Trophoblast cell (in vitro differentiated cells and primary cell): ENCODE data around the gene PNPLA7.

Source experiments
- DNase-seq, 2 donors: peaks; one replicate each; pipeline ENCODE4 v3.0.0-alpha.2; 2016
- H2AFZ ChIP-seq: 2 replicates; pipeline ENCODE4 v1.6.1; 2013; ENCODE audit warnings: low read length, moderate library complexity, mild to moderate bottlenecking; ENCODE audit not compliant: insufficient read depth, poor library complexity
- H2AK5ac ChIP-seq: 2 replicates; pipeline ENCODE4 v1.6.1; 2013; ENCODE audit warnings: mild to moderate bottlenecking, low read length
- H2BK120ac ChIP-seq: 2 replicates; pipeline ENCODE4 v1.6.1; 2013; ENCODE audit warnings: low read length, mild to moderate bottlenecking, moderate library complexity; ENCODE audit not compliant: insufficient read depth, poor library complexity
- H2BK12ac ChIP-seq: 2 replicates; pipeline ENCODE4 v1.6.1; 2013; ENCODE audit warnings: mild to moderate bottlenecking, low read length, moderate library complexity
- H2BK5ac ChIP-seq: 2 replicates; pipeline ENCODE4 v1.6.1; 2013; ENCODE audit warnings: low read length, low read depth, moderate library complexity, mild to moderate bottlenecking; ENCODE audit not compliant: poor library complexity
- H3K14ac ChIP-seq: 2 replicates; pipeline ENCODE4 v1.6.1; 2013; ENCODE audit warnings: mild to moderate bottlenecking, low read length
- H3K18ac ChIP-seq: 2 replicates; pipeline ENCODE4 v1.6.1; 2013; ENCODE audit warnings: mild to moderate bottlenecking, low read length
- H3K23ac ChIP-seq: 2 replicates; pipeline ENCODE4 v1.6.1; 2013; ENCODE audit warnings: low read length
- H3K27ac ChIP-seq: 2 replicates; pipeline ENCODE4 v1.5.1; 2013; ENCODE audit warnings: low read depth, mild to moderate bottlenecking, inconsistent platforms, low read length, moderate library complexity
- H3K27me3 ChIP-seq: 2 replicates; pipeline ENCODE4 v1.6.1; 2013; ENCODE audit warnings: inconsistent platforms, mild to moderate bottlenecking, low read length, moderate library complexity; ENCODE audit not compliant: insufficient read depth
- H3K36me3 ChIP-seq, 2 experiments: 1 replicate in 1 of 2; 2 replicates in 1 of 2; pipeline ENCODE4 v1.6.1; 2013; ENCODE audit warnings: low read length in 2 of 2, mild to moderate bottlenecking in 2 of 2, moderate library complexity in 1 of 2; ENCODE audit not compliant: insufficient read depth in 2 of 2, control insufficient read depth in 1 of 2
- H3K4ac ChIP-seq: 2 replicates; pipeline ENCODE4 v1.6.1; 2013; ENCODE audit warnings: low read depth, mild to moderate bottlenecking, low read length, moderate library complexity
- H3K4me1 ChIP-seq, 2 experiments: 1 replicate in 1 of 2; 2 replicates in 1 of 2; pipeline ENCODE4 v1.6.1; 2013; ENCODE audit warnings: low read length in 2 of 2, mild to moderate bottlenecking in 2 of 2, moderate library complexity in 1 of 2; ENCODE audit not compliant: insufficient read depth in 2 of 2, control insufficient read depth in 1 of 2
- H3K4me2 ChIP-seq: 2 replicates; pipeline ENCODE4 v1.6.1; 2013; ENCODE audit warnings: inconsistent platforms, mild to moderate bottlenecking, low read length, moderate library complexity
- H3K4me3 ChIP-seq: 2 replicates; pipeline ENCODE4 v1.5.1; 2013; ENCODE audit warnings: mild to moderate bottlenecking, low read depth, low read length, inconsistent platforms
- H3K79me1 ChIP-seq: one replicate; pipeline ENCODE4 v1.6.1; 2013; ENCODE audit warnings: low read length
- H3K79me2 ChIP-seq: 2 replicates; pipeline ENCODE4 v1.6.1; 2013; ENCODE audit warnings: low read length, mild to moderate bottlenecking; ENCODE audit not compliant: control insufficient read depth, insufficient read depth, poor library complexity
- H3K9ac ChIP-seq: 2 replicates; pipeline ENCODE4 v1.6.1; 2013; ENCODE audit warnings: mild to moderate bottlenecking, low read length
- H3K9me3 ChIP-seq: 2 replicates; pipeline ENCODE4 v1.6.1; 2013; ENCODE audit warnings: low read depth, mild to moderate bottlenecking, control low read depth, inconsistent platforms, low read length; ENCODE audit not compliant: insufficient read depth
- H4K12ac ChIP-seq: 2 replicates; pipeline ENCODE4 v1.6.1; 2013; ENCODE audit warnings: low read depth, mild to moderate bottlenecking, low read length, moderate library complexity
- H4K8ac ChIP-seq: 2 replicates; pipeline ENCODE4 v1.6.1; 2013; ENCODE audit warnings: low read depth, mild to moderate bottlenecking, low read length, moderate library complexity
- H4K91ac ChIP-seq: one replicate; pipeline ENCODE4 v1.6.1; 2013; ENCODE audit warnings: low read depth, mild to moderate bottlenecking, low read length, moderate library complexity
- WGBS: extraction: QIAGEN DNeasy Blood & Tissue Kit; methylation state at CpG from one replicate; pipeline ENCODE4 v1.1.7; 2013; ENCODE audit warnings: missing lambda C conversion rate; ENCODE audit not compliant: insufficient read length, insufficient coverage; ENCODE audit errors: extremely low coverage; 5-methylcytosine and 5-hydroxymethylcytosine counted together

PNPLA7 gene

DNA sequence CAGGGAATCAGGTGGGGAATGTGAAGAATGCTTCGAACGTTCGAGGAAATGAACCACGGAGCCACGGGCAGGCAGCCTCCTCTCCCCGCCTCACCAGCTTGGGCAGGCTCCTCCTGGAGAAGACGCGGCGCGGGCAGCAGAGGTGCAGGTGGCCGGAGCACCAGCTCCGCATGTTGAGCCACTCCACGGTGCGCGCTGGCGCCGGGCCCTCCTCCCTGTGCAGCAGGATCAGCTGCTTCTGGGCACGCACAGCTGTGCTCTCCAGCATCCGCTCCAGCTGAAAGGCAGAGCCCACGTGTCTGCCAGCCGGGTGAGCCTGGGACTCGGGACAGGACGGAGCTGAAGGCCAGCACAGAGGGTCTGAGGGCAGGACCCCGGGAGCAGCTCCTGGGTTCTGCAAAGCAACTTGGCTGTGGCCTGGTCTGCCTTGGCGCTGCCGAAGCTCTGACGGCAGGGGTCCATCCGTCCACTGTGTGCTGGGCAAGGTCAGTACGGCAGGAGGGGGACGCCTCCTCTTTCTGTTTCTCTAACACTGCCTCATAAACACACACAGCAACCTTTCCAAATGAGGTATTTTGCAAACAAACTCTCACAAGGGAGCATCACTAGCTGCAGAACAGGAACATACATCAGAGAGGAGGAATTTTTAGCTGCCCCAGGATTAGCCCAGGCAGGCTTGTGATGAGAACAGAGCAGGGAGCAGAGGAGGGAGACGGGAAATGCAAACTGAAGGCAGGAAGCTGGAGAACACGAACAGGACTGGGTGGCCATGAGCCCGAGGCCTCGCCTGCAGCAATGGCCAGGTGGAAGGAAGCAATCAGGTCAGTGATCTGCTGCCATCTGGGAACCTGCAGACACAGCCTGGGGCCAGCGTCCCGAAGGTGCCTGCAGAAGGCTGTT, 71.0 kb downstream of the PNPLA7 start:
- WGBS: no CpG with 5 or more reads among the region's 36 CpGs
- Histone ChIP-seq H3K18ac (no peak overlapping the region), H3K23ac (no peak overlapping the region), H2BK12ac (no peak overlapping the region), H3K79me1 (no peaks in the 10 kb centered on the region), H3K36me3 (no peaks in the 10 kb centered on the region), H4K91ac (no peak overlapping the region), H2BK120ac (no peak overlapping the region), H3K14ac (no peak overlapping the region), H3K79me2 (no peaks in the 10 kb centered on the region), H3K4me3 (no peak overlapping the region), H3K9me3 (peaks cover 4% of the 10 kb centered on the region), H3K27ac (no peak overlapping the region), H3K4me1 (peaks cover 16 to 18% of the 10 kb centered on the region in 2 experiments), H2BK5ac (no peak overlapping the region), H3K4me2 (no peak overlapping the region), H3K9ac (no peak overlapping the region), H2AK5ac (no peak overlapping the region), H3K4ac (no peak overlapping the region), H2AFZ (no peak overlapping the region), H4K12ac (no peak overlapping the region), H4K8ac (no peak overlapping the region), H3K27me3 (peaks cover 2% of the 10 kb centered on the region)
- DNase-seq: peak; percentile 95 to 97

DNA sequence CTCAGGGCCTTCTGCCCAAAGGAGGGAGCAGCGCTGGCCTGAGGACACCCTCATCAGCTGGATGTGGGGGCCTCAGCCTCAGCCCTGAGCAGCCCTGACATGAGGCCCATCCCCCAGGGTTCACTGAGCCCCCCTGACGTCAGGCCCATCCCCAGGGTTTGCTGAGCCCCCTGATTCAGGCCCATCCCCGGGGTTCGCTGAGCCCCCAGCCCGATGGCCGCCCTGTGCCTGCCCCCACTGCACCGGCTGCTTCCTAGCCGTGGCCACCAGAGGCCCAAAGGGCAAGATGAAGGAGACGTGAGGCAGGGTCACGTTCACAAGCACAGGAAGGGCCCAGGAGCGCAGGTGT, 71.6 kb downstream of the PNPLA7 start:
- WGBS: no CpG with 5 or more reads among the region's 11 CpGs
- Histone ChIP-seq H3K79me2 (no peaks in the 10 kb centered on the region), H2BK12ac (no peak overlapping the region)

DNA sequence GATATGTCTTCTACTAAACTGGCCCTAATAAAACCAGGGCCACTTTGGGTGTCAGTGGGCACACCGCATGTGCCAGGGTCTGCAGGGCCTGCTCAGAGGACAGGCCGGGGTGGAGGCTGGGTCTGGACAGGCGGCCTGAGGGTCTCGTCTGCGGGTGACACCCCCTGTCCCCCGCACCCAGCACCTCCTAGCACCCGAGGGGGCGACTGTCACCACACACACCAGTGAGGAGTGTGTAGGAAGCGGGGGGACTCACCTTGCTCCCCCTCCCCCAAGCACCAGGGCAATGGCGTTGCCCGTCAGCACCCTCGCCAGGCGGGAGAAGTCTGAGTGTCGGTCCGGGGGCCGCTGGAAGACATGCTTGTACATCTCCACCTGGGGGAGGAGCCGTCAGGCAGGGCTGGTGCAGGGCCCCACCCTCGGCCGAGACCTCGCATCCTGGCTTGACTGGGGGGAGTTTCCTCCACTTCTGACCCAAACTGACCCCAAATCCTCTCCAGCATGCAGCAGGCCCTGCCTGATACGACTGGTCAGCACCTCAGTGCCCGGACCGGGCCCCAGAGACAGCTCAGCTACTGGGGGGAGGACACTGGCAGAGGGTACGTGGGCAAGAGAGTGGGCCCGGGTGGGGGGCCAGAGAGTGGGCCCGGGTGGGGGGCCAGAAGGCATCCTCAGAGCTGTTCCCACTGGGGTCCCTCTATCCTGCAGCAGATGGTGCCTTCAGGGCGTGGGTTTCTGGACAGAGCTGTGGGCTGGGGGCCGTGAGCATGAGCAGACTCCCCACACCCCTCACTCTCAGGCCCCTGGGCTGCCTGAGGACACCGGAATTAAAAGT, 72.2 kb downstream of the PNPLA7 start:
- no peak overlapping the region for H4K91ac ChIP-seq
- WGBS: no CpG with 5 or more reads among the region's 29 CpGs
- H3K23ac ChIP-seq: no peak overlapping the region
- no peak overlapping the region for H3K18ac ChIP-seq
- no peak overlapping the region for H3K27ac ChIP-seq
- H2AFZ ChIP-seq: no peak overlapping the region
- H2BK120ac ChIP-seq: no peak overlapping the region
- H3K4me2 ChIP-seq: no peak overlapping the region
- no peak overlapping the region for H3K4ac ChIP-seq
- H3K4me1 ChIP-seq: peaks cover 16 to 18% of the 10 kb centered on the region in 2 experiments
- no peak overlapping the region for H2BK5ac ChIP-seq
- no peak overlapping the region for H3K9ac ChIP-seq
- no peaks in the 10 kb centered on the region for H3K79me1 ChIP-seq
- H2AK5ac ChIP-seq: no peak overlapping the region
- H3K4me3 ChIP-seq: no peak overlapping the region
- no peaks in the 10 kb centered on the region for H3K36me3 ChIP-seq
- H3K14ac ChIP-seq: no peak overlapping the region
- no peak for DNase-seq
- no peaks in the 10 kb centered on the region for H3K79me2 ChIP-seq
- H3K9me3 ChIP-seq: peaks cover 9% of the 10 kb centered on the region
- H2BK12ac ChIP-seq: no peak overlapping the region
- H4K8ac ChIP-seq: no peak overlapping the region
- no peak overlapping the region for H4K12ac ChIP-seq
- H3K27me3 ChIP-seq: peaks cover 2% of the 10 kb centered on the region

More for the DNA sequence above, 71.6 kb downstream of the PNPLA7 start:
- Histone ChIP-seq H2AK5ac (no peak overlapping the region), H3K9ac (no peak overlapping the region), H4K91ac (no peak overlapping the region), H2BK120ac (no peak overlapping the region), H3K79me1 (no peaks in the 10 kb centered on the region), H3K27me3 (peaks cover 2% of the 10 kb centered on the region), H2BK5ac (no peak overlapping the region), H3K9me3 (peaks cover 8% of the 10 kb centered on the region), H3K23ac (no peak overlapping the region), H3K4me3 (no peak overlapping the region), H3K4me2 (no peak overlapping the region), H4K12ac (no peak overlapping the region), H3K18ac (no peak overlapping the region), H2AFZ (no peak overlapping the region), H3K27ac (no peak overlapping the region), H3K4me1 (peaks cover 16 to 18% of the 10 kb centered on the region in 2 experiments), H3K4ac (no peak overlapping the region), H4K8ac (no peak overlapping the region), H3K36me3 (no peaks in the 10 kb centered on the region), H3K14ac (no peak overlapping the region)
- DNase-seq: no peak

DNA sequence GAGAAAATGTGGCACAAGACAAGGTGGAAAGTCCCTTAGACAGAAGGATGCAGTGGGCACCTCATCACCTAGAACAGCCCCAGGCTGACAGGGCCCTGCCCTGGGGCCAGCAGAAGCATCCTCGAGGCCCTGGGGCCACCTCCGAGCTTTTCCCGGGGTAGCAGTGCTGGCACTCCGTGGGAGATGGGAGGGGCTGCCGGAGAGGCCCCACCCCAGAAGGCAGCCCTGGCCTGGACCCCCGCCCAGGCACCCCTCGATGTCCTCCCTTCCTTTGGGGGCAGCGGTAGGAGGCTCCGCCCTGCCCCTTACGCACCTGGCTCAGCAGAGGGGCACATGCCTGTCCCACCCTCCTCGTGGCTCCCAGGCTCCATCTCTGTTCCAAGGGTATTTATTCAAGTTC, 73.3 kb downstream of the PNPLA7 start:
- Histone ChIP-seq H3K18ac (no peak overlapping the region), H2BK120ac (no peak overlapping the region), H4K8ac (no peak overlapping the region), H3K4ac (no peak overlapping the region), H3K36me3 (no peaks in the 10 kb centered on the region), H3K79me2 (no peaks in the 10 kb centered on the region), H2BK5ac (no peak overlapping the region), H4K91ac (no peak overlapping the region), H3K9ac (no peak overlapping the region), H3K27ac (no peak overlapping the region), H3K79me1 (no peaks in the 10 kb centered on the region), H4K12ac (no peak overlapping the region), H2AFZ (no peak overlapping the region), H3K23ac (no peak overlapping the region), H2AK5ac (no peak overlapping the region), H3K4me2 (no peak overlapping the region), H3K4me1 (peaks cover 11 to 12% of the 10 kb centered on the region in 2 experiments), H3K14ac (no peak overlapping the region), H3K9me3 (peaks cover 9% of the 10 kb centered on the region), H3K4me3 (no peak overlapping the region), H3K27me3 (peaks cover 2% of the 10 kb centered on the region), H2BK12ac (no peak overlapping the region)
- DNase-seq: no peak
- no CpG with 5 or more reads among the region's 11 CpGs for WGBS
